ENCODE results near the gene DERA. TPM values are rescaled to one million over a fixed set of nuclear protein-coding genes. Genes with fewer than 3 reads are reported as not detected.
A peak's percentile ranks its signal among the peaks of the same experiment; 100 is the strongest.
"Not testable (repeated sequence)": the region's sequence is repeated elsewhere in the genome, so short reads cannot be mapped to it uniquely, and the experiment has no call there.

Gene DERA
- total RNA-seq, 1 donor from 2014 or later = 39.3 TPM

DNA sequence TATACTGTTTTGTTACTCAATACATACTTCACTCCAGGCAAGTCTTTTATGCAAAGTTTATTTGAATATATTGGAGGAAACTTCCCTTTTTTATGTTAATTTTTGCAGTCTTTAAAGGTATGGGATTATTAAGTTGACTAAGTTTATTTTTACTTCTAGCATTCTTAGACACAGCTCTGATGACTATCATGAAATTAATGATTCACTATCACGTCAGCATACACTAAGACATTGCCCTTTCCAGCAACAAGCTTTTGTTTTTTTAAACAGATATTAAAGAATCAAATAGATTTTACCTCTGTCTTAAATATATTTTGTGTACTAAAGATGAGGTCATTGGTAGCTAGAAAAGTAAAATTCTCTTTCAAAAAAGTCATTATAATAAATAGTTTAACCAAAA, 52.1 kb downstream of the DERA start:
- TF ChIP-seq CTCF (IDR thresholded peaks at IDR 0.05; ENCODE audit: insufficient read depth, low read length, poor library complexity, severe bottlenecking) = no peak
- H3K4me3 ChIP-seq (ENCODE audit: low read depth, low read length) = no peak overlapping the region
- no peaks in the 10 kb centered on the region for H3K27me3 ChIP-seq (ENCODE audit: control insufficient read depth, insufficient read depth, low read length)
- H3K36me3 ChIP-seq (ENCODE audit: control insufficient read depth, insufficient read depth, low read length) = no peaks in the 10 kb centered on the region
- DNase-seq (ENCODE audit: low read depth) = peak; percentile 42

GRCh38 chr12:15966426-15966825, 55.3 kb downstream of the DERA start:
- no peak for TF ChIP-seq CTCF (IDR thresholded peaks at IDR 0.05; ENCODE audit: insufficient read depth, low read length, poor library complexity, severe bottlenecking)
- Histone ChIP-seq H3K27me3 (ENCODE audit: control insufficient read depth, insufficient read depth, low read length) (no peaks in the 10 kb centered on the region), H3K4me3 (ENCODE audit: low read depth, low read length) (no peak overlapping the region), H3K36me3 (ENCODE audit: control insufficient read depth, insufficient read depth, low read length) (no peaks in the 10 kb centered on the region)
- DNase-seq (ENCODE audit: low read depth) = peak; percentile 57

DNA sequence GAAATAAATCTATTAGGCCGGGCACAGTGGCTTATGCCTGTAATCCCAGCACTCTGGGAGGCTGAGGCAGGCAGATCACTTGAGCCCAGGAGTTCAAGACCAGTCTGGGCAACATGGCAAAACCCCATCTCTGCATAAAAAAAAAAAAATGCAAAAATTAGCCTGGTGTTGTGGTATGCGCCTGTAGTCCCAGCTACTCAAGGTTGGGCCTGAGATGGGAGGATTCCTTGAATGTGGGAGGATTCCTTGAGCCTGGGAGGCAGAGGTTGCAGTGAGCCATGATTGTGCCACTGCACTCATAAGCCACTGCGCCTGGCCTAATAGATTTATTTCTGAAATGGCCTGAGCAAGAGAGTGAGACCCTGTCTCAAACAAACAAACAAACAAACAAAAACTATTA, 55.9 kb downstream of the DERA start:
- not testable (repeated sequence) for H3K36me3 ChIP-seq (ENCODE audit: control insufficient read depth, insufficient read depth, low read length); H3K27me3 ChIP-seq (ENCODE audit: control insufficient read depth, insufficient read depth, low read length); DNase-seq (ENCODE audit: low read depth); H3K4me3 ChIP-seq (ENCODE audit: low read depth, low read length)

GRCh38 chr12:15971211-15971610, 60.1 kb downstream of the DERA start:
- no peak overlapping the region for H3K4me3 ChIP-seq (ENCODE audit: low read depth, low read length)
- DNase-seq (ENCODE audit: low read depth) = no peak
- TF ChIP-seq CTCF (IDR thresholded peaks at IDR 0.05; ENCODE audit: insufficient read depth, low read length, poor library complexity, severe bottlenecking) = no peak

DNA sequence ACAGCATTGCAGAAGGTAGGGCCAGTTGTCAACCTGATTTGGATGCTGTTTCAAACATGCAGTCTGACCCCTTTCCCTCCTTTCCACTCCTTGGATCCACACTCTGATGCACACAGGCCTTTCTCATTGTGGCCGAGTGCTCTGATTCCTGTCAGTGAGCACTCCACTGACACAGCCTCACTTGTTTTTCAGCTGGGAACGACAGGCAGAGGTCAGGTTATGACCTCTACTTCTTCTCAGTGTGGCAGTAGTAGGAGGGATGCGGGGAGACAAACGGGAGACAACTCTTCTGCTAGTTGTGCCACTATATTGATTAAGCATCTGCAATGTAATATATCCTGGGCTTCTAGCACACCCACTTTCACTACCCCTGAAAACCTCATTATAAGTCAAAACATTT, 61.8 kb downstream of the DERA start:
- no peak for TF ChIP-seq CTCF (IDR thresholded peaks at IDR 0.05; ENCODE audit: insufficient read depth, low read length, poor library complexity, severe bottlenecking)
- Histone ChIP-seq H3K4me3 (ENCODE audit: low read depth, low read length) (no peak overlapping the region), H3K27me3 (ENCODE audit: control insufficient read depth, insufficient read depth, low read length) (no peaks in the 10 kb centered on the region), H3K36me3 (ENCODE audit: control insufficient read depth, insufficient read depth, low read length) (peaks cover 2% of the 10 kb centered on the region)
- no peak for DNase-seq (ENCODE audit: low read depth)

More at GRCh38 chr12:15971211-15971610, 60.1 kb downstream of the DERA start:
- peaks cover 2% of the 10 kb centered on the region for H3K36me3 ChIP-seq (ENCODE audit: control insufficient read depth, insufficient read depth, low read length)
- no peaks in the 10 kb centered on the region for H3K27me3 ChIP-seq (ENCODE audit: control insufficient read depth, insufficient read depth, low read length)

GRCh38 chr12:15977999-15978951, 67.1 kb downstream of the DERA start:
- peak; percentile 67 for DNase-seq (ENCODE audit: low read depth)
- no peaks in the 10 kb centered on the region for H3K27me3 ChIP-seq (ENCODE audit: control insufficient read depth, insufficient read depth, low read length)

More at GRCh38 chr12:15977999-15978951, 67.1 kb downstream of the DERA start:
- no peaks in the 10 kb centered on the region for H3K36me3 ChIP-seq (ENCODE audit: control insufficient read depth, insufficient read depth, low read length)
- H3K4me3 ChIP-seq (ENCODE audit: low read depth, low read length) = no peak overlapping the region
- TF ChIP-seq CTCF (IDR thresholded peaks at IDR 0.05; ENCODE audit: insufficient read depth, low read length, poor library complexity, severe bottlenecking) = no peak
